ENCODE measurements around the gene GRM7.

GRM7 gene

GRCh38 chr3:7075117-7075516 lies 214.2 kb downstream of the GRM7 start:
- ChIA-PET CTCF (no interaction called here), POLR2A (no interaction called here)
- Histone ChIP-seq H3K27ac (ENCODE audit: extremely low read depth, low read depth, low read length) (no peak overlapping the region), H3K9me3 (ENCODE audit: control insufficient read depth, insufficient read depth, low read depth, low read length) (no peaks in the 10 kb centered on the region), H3K36me3 (ENCODE audit: control insufficient read depth in 2 of 2, insufficient read depth in 1 of 2, low read length in 2 of 2) (no peaks in the 10 kb centered on the region), H3K4me1 (ENCODE audit: control insufficient read depth, insufficient read depth, low read length) (no peaks in the 10 kb centered on the region), H3K4me3 (ENCODE audit: low read depth, low read length) (no peak overlapping the region)
- TF ChIP-seq ZNF585B (tag by site-specific recombination; IDR thresholded peaks at IDR 0.05) (no peak), ZBTB21 (tag by site-specific recombination; IDR thresholded peaks at IDR 0.05) (no peak), ZNF544 (tag by site-specific recombination; IDR thresholded peaks at IDR 0.05) (no peak), ZNF548 (tag by site-specific recombination; IDR thresholded peaks at IDR 0.05) (no peak), ZNF426 (tag by site-specific recombination; IDR thresholded peaks at IDR 0.05) (no peak), ZNF664 (tag by site-specific recombination; IDR thresholded peaks at IDR 0.05) (no peak), ZNF157 (tag by site-specific recombination; IDR thresholded peaks at IDR 0.05) (no peak), HOXC10 (CRISPR knock-in tag; IDR thresholded peaks at IDR 0.05) (no peak), SETDB1 (IDR thresholded peaks at IDR 0.05; ENCODE audit: insufficient read length, low read length) (no peak), ZNF48 (tag by site-specific recombination; IDR thresholded peaks at IDR 0.05) (no peak), YY1 (tag by site-specific recombination; IDR thresholded peaks at IDR 0.05) (no peak), KLF10 (tag by site-specific recombination; IDR thresholded peaks at IDR 0.05) (no peak), PRDM4 (tag by site-specific recombination; IDR thresholded peaks at IDR 0.05) (no peak), ZNF121 (tag by site-specific recombination; IDR thresholded peaks at IDR 0.05) (no peak), ZNF391 (tag by site-specific recombination; IDR thresholded peaks at IDR 0.05; ENCODE audit: borderline replicate concordance, low read depth) (no peak), ZNF704 (tag by site-specific recombination; IDR thresholded peaks at IDR 0.05) (no peak)
- TF ChIP-seq, protein P1, sequence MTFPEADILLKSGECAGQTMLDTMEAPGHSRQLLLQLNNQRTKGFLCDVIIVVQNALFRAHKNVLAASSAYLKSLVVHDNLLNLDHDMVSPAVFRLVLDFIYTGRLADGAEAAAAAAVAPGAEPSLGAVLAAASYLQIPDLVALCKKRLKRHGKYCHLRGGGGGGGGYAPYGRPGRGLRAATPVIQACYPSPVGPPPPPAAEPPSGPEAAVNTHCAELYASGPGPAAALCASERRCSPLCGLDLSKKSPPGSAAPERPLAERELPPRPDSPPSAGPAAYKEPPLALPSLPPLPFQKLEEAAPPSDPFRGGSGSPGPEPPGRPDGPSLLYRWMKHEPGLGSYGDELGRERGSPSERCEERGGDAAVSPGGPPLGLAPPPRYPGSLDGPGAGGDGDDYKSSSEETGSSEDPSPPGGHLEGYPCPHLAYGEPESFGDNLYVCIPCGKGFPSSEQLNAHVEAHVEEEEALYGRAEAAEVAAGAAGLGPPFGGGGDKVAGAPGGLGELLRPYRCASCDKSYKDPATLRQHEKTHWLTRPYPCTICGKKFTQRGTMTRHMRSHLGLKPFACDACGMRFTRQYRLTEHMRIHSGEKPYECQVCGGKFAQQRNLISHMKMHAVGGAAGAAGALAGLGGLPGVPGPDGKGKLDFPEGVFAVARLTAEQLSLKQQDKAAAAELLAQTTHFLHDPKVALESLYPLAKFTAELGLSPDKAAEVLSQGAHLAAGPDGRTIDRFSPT (tag by site-specific recombination; IDR thresholded peaks at IDR 0.05), result no peak
- TF ChIP-seq, protein P2, sequence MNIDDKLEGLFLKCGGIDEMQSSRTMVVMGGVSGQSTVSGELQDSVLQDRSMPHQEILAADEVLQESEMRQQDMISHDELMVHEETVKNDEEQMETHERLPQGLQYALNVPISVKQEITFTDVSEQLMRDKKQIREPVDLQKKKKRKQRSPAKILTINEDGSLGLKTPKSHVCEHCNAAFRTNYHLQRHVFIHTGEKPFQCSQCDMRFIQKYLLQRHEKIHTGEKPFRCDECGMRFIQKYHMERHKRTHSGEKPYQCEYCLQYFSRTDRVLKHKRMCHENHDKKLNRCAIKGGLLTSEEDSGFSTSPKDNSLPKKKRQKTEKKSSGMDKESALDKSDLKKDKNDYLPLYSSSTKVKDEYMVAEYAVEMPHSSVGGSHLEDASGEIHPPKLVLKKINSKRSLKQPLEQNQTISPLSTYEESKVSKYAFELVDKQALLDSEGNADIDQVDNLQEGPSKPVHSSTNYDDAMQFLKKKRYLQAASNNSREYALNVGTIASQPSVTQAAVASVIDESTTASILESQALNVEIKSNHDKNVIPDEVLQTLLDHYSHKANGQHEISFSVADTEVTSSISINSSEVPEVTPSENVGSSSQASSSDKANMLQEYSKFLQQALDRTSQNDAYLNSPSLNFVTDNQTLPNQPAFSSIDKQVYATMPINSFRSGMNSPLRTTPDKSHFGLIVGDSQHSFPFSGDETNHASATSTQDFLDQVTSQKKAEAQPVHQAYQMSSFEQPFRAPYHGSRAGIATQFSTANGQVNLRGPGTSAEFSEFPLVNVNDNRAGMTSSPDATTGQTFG (tag by site-specific recombination; IDR thresholded peaks at IDR 0.05; ENCODE audit: borderline replicate concordance), result no peak
- TF ChIP-seq, protein P3, sequence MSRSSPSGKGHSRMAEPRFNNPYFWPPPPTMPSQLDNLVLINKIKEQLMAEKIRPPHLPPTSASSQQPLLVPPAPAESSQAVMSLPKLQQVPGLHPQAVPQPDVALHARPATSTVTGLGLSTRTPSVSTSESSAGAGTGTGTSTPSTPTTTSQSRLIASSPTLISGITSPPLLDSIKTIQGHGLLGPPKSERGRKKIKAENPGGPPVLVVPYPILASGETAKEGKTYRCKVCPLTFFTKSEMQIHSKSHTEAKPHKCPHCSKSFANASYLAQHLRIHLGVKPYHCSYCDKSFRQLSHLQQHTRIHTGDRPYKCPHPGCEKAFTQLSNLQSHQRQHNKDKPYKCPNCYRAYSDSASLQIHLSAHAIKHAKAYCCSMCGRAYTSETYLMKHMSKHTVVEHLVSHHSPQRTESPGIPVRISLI (tag by site-specific recombination; IDR thresholded peaks at IDR 0.05), result no peak
- TF ChIP-seq, protein P4, sequence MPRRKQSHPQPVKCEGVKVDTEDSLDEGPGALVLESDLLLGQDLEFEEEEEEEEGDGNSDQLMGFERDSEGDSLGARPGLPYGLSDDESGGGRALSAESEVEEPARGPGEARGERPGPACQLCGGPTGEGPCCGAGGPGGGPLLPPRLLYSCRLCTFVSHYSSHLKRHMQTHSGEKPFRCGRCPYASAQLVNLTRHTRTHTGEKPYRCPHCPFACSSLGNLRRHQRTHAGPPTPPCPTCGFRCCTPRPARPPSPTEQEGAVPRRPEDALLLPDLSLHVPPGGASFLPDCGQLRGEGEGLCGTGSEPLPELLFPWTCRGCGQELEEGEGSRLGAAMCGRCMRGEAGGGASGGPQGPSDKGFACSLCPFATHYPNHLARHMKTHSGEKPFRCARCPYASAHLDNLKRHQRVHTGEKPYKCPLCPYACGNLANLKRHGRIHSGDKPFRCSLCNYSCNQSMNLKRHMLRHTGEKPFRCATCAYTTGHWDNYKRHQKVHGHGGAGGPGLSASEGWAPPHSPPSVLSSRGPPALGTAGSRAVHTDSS (tag by site-specific recombination; IDR thresholded peaks at IDR 0.05), result no peak
